GM10266 (cell line): ENCODE data around the gene SOWAHC.
"Not testable (repeated sequence)": the region's sequence is repeated elsewhere in the genome, so short reads cannot be mapped to it uniquely, and the experiment has no call there.

Source experiments
- DNase-seq: peaks from one replicate; pipeline ENCODE4 v3.0.0; 2012; ENCODE audit errors: extremely low spot score
- TF ChIP-seq, protein P1 (sequence below): IDR thresholded peaks from 2 replicates; pipeline ENCODE4 v1.5.1; 2012; ENCODE audit warnings: mild to moderate bottlenecking, low read depth; ENCODE audit not compliant: control insufficient read depth, insufficient read depth; ENCODE audit errors: missing control alignments

Gene SOWAHC

DNA sequence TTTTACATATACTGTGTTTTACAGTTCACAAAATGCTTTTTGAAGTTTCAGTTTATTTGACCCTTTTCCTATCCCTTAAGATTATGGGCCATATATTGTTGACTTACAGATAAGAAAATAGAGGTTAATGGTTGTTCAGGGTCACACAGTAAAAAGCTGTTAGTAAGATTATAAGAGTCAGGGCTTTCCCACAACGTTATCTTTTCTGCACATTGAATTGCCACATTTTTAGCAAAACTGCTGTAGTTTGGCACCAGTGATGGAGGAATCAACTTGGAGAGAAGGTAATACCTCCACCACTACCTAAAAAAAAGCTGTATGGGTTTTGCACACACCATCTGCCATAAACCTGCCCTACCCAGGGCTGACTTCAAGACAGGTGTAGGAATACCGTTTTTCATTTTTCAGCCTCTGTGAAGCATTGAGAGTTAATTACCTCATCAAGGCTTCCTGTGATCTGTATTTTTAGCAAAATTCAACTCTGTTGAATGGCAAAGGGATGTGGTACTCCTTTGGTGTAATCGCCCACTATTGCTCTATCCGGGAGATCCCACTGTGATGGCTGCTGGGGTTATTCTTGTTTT, 5.0 kb downstream of the SOWAHC start:
- TF ChIP-seq, protein P1, sequence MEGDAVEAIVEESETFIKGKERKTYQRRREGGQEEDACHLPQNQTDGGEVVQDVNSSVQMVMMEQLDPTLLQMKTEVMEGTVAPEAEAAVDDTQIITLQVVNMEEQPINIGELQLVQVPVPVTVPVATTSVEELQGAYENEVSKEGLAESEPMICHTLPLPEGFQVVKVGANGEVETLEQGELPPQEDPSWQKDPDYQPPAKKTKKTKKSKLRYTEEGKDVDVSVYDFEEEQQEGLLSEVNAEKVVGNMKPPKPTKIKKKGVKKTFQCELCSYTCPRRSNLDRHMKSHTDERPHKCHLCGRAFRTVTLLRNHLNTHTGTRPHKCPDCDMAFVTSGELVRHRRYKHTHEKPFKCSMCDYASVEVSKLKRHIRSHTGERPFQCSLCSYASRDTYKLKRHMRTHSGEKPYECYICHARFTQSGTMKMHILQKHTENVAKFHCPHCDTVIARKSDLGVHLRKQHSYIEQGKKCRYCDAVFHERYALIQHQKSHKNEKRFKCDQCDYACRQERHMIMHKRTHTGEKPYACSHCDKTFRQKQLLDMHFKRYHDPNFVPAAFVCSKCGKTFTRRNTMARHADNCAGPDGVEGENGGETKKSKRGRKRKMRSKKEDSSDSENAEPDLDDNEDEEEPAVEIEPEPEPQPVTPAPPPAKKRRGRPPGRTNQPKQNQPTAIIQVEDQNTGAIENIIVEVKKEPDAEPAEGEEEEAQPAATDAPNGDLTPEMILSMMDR = no peak
- DNase-seq = no peak

DNA sequence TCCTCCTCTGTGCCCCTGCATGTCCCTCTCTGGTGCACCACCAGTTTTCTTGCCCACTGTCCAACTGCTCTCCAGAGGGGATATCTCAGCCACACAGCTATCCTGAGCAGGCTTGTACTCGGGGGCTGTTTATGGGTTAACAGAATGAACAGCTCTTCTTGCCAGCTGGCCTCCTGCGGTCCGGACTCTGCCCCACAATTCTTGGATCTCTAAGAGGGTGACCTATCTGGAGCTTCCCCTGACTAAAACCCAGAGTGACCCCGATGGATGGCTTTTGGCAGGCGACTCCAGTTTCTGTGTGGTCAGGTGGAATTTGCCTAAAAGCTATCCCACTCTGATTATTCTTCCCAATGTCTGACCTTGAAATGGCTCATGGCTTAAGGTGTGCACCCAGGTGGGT, 9.1 kb downstream of the SOWAHC start:
- TF ChIP-seq, protein P1 = no peak

DNA sequence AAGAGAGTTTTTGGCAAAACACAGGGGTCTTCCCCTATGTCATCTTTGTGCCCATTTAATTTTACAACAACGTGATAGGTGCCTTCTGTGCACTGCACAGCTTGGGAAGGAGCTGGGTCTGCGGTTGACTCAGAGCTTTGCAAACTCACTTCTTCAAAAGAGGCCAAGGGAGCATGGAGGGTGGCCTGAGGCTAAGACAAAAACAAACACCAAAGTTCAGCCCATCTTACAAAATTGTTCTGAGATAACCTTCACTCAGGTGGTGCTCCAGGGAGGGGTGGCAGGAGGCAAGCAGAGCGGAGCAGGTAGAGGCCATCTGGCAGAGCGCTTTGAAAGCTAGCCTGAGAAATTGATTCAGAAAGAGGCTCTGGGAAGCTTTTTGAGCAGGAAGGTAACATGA, 9.8 kb downstream of the SOWAHC start:
- TF ChIP-seq, protein P1 = no peak
- DNase-seq = no peak

More for the DNA sequence above, 9.1 kb downstream of the SOWAHC start:
- no peak for DNase-seq

DNA sequence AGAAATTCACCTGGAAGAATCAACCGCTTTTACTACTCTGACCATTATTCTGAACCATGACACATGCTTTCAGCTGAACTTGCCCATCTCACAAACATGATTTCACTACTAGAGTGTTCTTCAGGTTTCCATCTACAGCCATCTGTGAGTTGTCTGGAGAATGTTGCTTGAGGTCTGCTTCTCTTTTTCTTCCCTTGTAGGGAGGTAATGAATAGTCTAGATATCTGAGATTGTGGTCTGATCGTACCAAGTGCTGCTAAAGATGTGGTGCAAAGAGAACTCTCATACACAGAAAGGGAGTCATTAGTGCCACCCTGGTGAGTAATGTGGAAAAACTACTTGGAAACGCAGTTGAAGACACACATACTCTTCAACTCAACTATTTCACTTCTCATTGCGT, 10.2 kb downstream of the SOWAHC start:
- TF ChIP-seq, protein P1 = no peak
- no peak for DNase-seq

DNA sequence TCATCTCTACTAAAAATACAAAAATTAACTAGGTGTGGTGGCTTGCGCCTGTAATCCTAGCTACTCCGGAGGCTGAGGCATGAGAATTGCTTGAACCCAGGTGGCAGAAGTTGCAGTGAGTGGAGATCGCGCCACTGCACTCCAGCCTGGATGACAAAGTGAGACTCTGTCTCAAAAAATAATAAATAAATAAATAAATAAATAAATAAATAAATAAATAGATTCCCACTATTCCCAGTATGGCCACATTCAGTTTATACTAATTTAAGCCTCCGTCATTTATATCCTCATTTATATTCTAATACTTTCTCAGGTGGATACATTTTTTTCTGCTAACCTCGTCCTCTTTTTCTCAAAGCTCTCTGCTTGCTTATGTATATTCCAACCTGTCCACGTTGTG, 14.2 kb downstream of the SOWAHC start:
- not testable (repeated sequence) for DNase-seq

DNA sequence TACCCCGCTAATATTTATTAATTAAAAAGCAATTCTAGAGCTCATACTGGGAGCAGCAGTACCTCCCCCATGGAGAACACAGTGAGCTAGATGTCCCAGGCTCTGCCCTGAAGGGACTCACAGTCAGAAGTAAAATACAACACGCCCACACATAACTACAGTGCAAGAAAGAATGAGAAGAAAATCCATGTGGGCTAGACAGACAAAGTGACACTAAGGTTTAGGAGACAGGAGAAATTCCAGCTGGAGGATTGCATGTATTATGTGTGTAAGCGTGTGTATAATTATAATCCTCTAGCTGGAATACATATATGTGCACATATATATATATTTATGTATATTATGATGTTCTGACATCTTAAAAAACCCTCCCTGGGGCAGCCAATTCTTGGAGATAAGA, 15.7 kb downstream of the SOWAHC start:
- TF ChIP-seq, protein P1 = no peak

DNA sequence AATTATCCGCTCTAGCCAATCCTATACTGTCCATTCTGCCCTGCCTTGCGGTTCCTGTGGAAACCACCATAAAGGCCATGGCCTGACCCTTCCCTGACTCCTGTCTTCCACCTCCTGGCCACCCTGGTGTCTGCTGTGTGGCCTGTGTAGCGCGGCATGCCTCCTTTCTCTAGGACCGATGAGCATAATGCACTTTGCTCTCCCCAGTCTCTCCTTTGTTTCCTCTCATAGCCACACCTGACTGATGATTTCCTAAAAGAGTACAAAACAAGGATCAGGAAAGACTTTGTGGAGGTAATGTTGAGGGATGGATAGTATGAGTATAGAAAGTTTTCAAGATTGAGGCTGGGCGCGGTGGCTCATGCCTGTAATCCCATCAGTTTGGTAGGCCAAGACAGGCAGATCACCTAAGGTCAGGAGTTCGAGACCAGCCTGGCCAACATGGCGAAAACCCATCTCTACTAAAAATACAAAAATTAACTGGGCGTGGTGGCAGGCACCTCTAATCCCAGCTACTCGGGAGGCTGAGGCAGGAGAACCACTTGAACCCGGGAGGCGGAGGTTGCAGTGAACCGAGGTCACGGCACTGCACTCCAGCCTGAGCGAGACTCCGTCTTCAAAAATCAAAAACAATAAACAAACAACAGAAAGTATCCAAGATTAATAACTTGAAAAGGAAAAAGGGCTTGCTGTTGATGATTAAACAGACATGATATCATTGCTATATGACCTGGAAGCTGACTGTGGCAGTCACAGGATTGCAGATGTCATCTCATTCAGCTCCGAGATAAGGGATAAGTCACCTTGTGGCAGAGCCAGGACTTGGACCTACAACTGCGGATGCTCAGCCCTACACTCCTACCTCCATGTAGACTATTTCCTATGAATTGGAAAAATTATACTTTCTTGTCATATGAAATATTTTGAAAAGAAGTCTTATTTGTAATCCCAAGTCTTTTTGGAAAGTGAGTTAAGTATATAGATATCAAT, 16.6 kb downstream of the SOWAHC start:
- TF ChIP-seq, protein P1 = no peak
- DNase-seq = no peak

More for the DNA sequence above, 15.7 kb downstream of the SOWAHC start:
- DNase-seq = no peak
